ENCODE measurements around the gene C10orf67.

The C10orf67 gene

DNA sequence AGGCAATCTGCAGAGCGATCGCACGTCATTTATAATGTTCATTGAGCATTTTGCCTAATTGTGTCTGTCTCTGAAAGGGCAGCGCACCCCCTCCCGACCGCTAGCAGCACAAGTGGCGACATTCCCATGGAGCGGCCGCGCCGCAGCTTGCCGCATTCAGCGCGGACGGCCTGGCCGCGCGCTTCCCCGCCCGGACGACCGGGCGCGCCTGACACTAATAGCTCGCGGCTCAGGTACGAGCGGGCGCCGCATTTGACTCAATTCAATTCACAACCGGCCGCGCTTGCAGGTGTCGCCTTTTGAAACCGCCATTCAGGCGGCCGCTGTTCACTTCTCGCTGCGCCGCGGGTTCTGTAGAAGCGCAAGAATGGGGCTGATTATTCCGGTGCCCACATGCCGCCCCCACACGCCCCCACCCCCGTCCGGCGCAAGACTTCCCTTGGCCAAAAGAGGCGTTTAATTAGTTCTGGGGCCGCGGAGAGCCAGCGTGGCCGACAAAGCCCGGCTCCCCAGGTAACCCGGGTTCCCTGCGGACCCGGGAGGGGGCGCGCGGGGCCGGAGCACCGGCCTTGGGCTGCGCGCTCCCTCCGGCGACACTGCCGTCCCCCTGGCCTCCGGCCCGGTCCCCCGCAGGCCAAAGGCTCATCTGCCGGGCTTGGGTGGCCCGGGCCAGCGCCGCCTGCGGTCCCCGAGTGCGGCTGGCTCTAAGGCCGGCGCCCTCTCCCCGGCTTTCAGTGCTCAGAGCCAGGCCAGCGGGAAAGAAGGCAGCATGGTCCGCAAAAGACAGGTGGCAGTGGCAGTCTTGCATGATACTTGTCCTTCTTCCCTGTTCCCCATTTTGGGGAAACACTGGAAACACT is 171.2 kb downstream of the C10orf67 start:
- H3K4me1 ChIP-seq, result no peaks in the 10 kb centered on the region
- no peaks in the 10 kb centered on the region for H3K36me3 ChIP-seq
- no peak overlapping the region for H3K4me3 ChIP-seq (ENCODE audit: low read depth, low read length)
- no peak for DNase-seq
- H3K9me3 ChIP-seq, result no peaks in the 10 kb centered on the region
- peaks cover 82% of the 10 kb centered on the region for H3K27me3 ChIP-seq
- TF ChIP-seq, protein P1, sequence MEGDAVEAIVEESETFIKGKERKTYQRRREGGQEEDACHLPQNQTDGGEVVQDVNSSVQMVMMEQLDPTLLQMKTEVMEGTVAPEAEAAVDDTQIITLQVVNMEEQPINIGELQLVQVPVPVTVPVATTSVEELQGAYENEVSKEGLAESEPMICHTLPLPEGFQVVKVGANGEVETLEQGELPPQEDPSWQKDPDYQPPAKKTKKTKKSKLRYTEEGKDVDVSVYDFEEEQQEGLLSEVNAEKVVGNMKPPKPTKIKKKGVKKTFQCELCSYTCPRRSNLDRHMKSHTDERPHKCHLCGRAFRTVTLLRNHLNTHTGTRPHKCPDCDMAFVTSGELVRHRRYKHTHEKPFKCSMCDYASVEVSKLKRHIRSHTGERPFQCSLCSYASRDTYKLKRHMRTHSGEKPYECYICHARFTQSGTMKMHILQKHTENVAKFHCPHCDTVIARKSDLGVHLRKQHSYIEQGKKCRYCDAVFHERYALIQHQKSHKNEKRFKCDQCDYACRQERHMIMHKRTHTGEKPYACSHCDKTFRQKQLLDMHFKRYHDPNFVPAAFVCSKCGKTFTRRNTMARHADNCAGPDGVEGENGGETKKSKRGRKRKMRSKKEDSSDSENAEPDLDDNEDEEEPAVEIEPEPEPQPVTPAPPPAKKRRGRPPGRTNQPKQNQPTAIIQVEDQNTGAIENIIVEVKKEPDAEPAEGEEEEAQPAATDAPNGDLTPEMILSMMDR (IDR thresholded peaks at IDR 0.05; ENCODE audit: low read depth, low read length), result no peak

DNA sequence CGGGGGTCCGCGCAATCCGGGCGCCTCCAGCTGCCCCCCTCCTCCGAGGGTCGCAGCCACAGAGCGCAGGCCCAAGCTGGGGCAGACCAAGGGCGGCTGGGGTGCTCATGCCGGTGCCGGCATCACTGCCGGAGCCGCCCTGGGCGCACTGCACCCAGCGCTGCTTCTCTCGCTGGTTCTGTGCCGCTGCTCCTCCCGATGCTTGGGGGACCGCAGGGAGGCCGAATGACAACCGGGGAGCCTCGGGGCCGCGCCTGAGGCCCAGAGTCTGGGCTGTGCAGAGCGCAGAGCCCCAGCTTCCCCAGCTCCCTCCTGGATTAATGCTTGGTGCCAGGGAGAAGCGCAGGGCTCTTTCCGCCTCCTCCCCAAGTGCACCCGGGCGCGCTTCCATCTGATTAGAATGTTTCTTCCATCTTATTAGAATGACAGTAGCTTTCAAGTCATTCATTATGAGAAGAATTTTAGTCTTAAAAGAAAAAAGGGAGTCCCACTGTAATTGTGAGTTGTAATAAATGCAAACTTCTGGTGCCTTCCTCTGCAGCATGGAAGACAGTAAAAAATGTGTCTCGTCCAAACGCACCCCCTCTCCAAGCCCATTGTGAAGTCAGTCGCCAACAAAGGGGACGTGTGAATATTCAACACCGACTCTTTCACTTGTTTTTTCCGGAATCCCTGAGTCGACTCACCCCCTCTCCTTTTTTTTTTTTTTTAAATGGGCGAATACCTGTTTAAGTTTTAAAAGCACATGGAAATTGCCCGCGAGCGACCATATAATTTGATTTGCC is 172.0 kb downstream of the C10orf67 start:
- DNase-seq, result no peak
- Histone ChIP-seq H3K4me3 (ENCODE audit: low read depth, low read length) (no peak overlapping the region), H3K36me3 (no peaks in the 10 kb centered on the region), H3K4me1 (no peaks in the 10 kb centered on the region), H3K27me3 (peaks cover 80% of the 10 kb centered on the region), H3K9me3 (no peaks in the 10 kb centered on the region)
- TF ChIP-seq, protein P1 (IDR thresholded peaks at IDR 0.05; ENCODE audit: low read depth, low read length), result no peak

DNA sequence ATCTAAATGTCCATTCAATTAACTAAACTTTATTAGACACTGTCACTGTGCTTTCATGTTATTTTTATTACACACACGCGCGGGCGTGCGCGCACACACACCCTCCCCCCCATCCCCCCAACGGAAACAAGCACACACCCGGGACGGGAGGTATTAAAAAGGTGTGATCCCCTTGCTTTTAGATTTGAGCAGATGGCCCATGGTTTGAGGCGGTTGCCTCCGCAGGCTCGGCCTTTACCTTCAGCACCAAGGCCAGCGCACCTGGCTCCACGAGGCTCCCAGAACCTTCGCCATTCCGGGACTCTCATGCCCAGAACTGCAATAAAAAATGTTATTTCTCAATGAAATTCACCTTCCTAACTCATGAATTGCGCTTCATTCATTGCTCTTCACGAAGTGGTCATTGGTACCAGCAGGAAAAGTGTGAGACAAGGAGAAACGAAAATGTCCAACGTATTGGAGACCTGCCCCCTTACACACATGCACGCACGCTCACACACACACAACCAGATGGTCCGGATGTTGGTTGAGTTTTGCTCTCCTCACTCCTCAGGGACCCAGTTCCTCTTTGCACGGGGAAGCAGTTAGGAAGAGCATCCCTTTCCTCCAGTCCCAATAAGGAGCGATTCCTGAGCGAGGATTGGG is 173.2 kb downstream of the C10orf67 start:
- Histone ChIP-seq H3K4me3 (ENCODE audit: low read depth, low read length) (no peak overlapping the region), H3K9me3 (no peaks in the 10 kb centered on the region), H3K36me3 (no peaks in the 10 kb centered on the region), H3K4me1 (no peaks in the 10 kb centered on the region), H3K27me3 (peaks cover 77% of the 10 kb centered on the region)
- no peak for DNase-seq
- TF ChIP-seq, protein P1 (IDR thresholded peaks at IDR 0.05; ENCODE audit: low read depth, low read length), result no peak

DNA sequence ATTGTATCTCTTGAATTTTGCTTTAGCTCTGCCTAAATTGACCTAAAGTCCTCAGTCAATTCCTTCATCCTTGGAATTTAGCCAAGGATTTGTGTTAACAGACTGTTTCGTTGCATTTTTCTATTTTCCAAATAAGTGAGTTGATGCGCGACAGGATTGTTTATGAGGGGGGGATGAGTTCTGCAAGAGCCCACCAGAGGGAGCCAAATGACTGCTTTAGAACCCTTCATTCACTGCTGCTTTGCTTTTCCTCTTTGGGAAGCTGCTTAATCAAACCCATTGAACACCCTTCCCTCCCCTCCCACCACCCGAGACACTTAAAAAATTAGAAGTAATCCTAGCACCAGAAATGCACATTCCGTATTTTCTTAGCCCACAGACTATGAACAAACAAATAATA is 186.2 kb downstream of the C10orf67 start:
- no peaks in the 10 kb centered on the region for H3K36me3 ChIP-seq
- peak; percentile 49 for DNase-seq
- peak overlapping the region; percentile 53 for H3K4me3 ChIP-seq (ENCODE audit: low read depth, low read length)
- TF ChIP-seq, protein P1 (IDR thresholded peaks at IDR 0.05; ENCODE audit: low read depth, low read length), result peak; percentile 88
- peaks cover 13% of the 10 kb centered on the region; the same call in 1 of the 2 replicates for H3K27me3 ChIP-seq
- H3K4me1 ChIP-seq, result no peaks in the 10 kb centered on the region; the same call in 1 of the 2 replicates
- H3K9me3 ChIP-seq, result no peaks in the 10 kb centered on the region

DNA sequence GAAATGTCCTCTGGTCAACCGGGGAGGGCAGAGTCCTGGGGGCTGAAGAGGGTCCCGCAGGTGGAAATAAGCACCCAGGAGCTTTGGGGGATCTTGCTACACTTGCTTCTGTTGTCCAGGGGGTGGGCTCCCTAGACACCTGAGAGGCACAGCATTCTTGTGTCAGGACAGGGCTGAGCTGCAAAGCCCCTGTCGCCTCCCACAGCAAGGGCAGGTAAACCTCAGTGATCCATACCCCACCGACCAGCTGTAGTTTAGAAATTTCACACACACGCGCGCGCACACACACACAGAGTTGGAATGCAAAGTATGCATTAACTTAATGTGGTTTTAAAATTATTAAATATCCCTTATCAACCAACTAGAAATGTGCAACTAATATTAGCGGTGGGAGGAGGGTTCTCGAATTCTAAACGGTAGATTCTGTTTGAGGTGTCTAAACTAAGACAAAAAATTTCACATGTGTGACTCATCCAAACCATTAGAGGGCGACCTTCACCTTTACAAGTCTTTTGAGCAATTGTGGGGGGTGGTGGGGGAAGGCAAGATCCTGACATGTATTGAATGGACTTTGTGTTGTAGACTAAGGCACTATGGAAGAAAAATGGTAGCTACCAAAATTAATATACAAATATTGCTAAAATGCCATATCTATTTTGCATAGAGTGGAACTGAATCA is 186.8 kb downstream of the C10orf67 start:
- Histone ChIP-seq H3K4me1 (no peaks in the 10 kb centered on the region; the same call in 1 of the 2 replicates), H3K4me3 (ENCODE audit: low read depth, low read length) (peak overlapping the region; percentile 53), H3K36me3 (no peaks in the 10 kb centered on the region), H3K9me3 (no peaks in the 10 kb centered on the region), H3K27me3 (peaks cover 13% of the 10 kb centered on the region; the same call in 1 of the 2 replicates)
- TF ChIP-seq, protein P1 (IDR thresholded peaks at IDR 0.05; ENCODE audit: low read depth, low read length), result peak; percentile 38; the same call in 1 of the 2 replicates
- DNase-seq, result peak; percentile 53

Data from BE2C (cell line).